Pancreas (tissue), 10 donors: ENCODE measurements around the gene LINC01488. TPM values are rescaled to one million over a fixed set of nuclear protein-coding genes. Genes with fewer than 3 reads are reported as not detected.
A peak's percentile ranks its signal among the peaks of the same experiment; 100 is the strongest.

ENCODE experiments used
- ATAC-seq, 4 donors: fragments of 200-7000 bp; cut with Tn5 transposase; one replicate each; pipeline versions ENCODE4 v1.8.0 to v1.9.1; 2020; ENCODE audit warnings: mild to moderate bottlenecking in 4 of 4, moderate library complexity in 4 of 4
- DNase-seq, 6 donors: peaks; one replicate each; pipeline ENCODE4 v3.0.0-alpha.2; 2020
- FAIRE-seq: peaks from 2 replicates; lab custom pipeline; 2012; peaks lifted over from hg19 to GRCh38; lab: Jason Lieb, UNC
- H3K27ac ChIP-seq, 4 donors: fragments of 200-600 bp; sonication (generic); 1 replicate in 3 of 4; 2 replicates in 1 of 4; pipeline versions ENCODE4 v1.5.0 to v1.8.0; 2020
- H3K27me3 ChIP-seq, 4 donors: fragments of 200-600 bp; one replicate each; pipeline ENCODE4 v1.8.0; 2021
- H3K36me3 ChIP-seq, 3 donors: fragments of 200-600 bp; sonication (generic) in 1 of 3; one replicate each; pipeline versions ENCODE4 v1.5.0 to v1.8.0; 2020 to 2021
- H3K4me1 ChIP-seq, 3 donors: fragments of 200-600 bp; one replicate each; pipeline ENCODE4 v1.8.0; 2021
- H3K4me3 ChIP-seq, 4 donors: fragments of 200-600 bp; sonication (generic) in 2 of 4; one replicate each; pipeline versions ENCODE4 v1.5.0 to v1.8.0; 2020 to 2021
- H3K9me3 ChIP-seq, 4 donors: fragments of 200-600 bp; one replicate each; pipeline ENCODE4 v1.8.0; 2021
- CTCF ChIP-seq, 4 donors: fragments of 200-600 bp; sonication (generic) in 3 of 4; IDR thresholded peaks; one replicate each; pipeline versions ENCODE4 v1.5.0 to v1.8.0; 2021; ENCODE audit warnings: antibody characterized with exemption in 4 of 4
- WGBS, 2 donors: extraction: QIAGEN DNeasy Blood & Tissue Kit; methylation state at CpG; one replicate each; pipeline ENCODE4 v1.1.7; 2013; 5-methylcytosine and 5-hydroxymethylcytosine counted together
- intact Hi-C, 3 donors: fragments of 100-400 bp; cut with DNase I; formaldehyde crosslinking; loops; one replicate each; pipeline versions ENCODE4 v1.11.1 to v1.14.2; 2022
- polyA plus RNA-seq, 2 donors: library from polyadenylated mRNA; stranded (reverse); fragments of 200-250 nt; gene quantifications; one replicate each; pipeline ENCODE4 v1.2.3, GENCODE V29; 2013
- total RNA-seq, 6 donors: library from RNA; stranded (reverse); fragmentation: NEBNext Ultra II Directional in 4 of 6; extraction: Animal tissue kit (Norgen Biotek cat#: 25700) in 4 of 6; gene quantifications; one replicate each; pipeline versions ENCODE4 v1.2.1 to v1.2.4, GENCODE V29; 2021 to 2023
- donor health status: healthy with polysubstance abuse.
- donor health status: DM: no; HTN: no; CAD: no; lungs with moderate emphysema.
- donor health status: DM: no; HTN: no; CAD: no.
- donor health status: control.
- donor health status: control.
- donor health status: Bipolar disorder and iron deficiency.
- donor health status: DM: yes; HTN: yes; CAD: no.
- donor health status: DM: no; HTN: no; CAD: no.
- donor health status: DM: no; HTN: no; CAD: no.
- donor health status: DM: yes; HTN: yes; CAD: no.

The LINC01488 gene
- total and polyA plus RNA-seq, 8 donors, result not detected

GRCh38 chr11:69476509-69476961 lies 4.9 kb upstream of the LINC01488 start:
- H3K36me3 ChIP-seq, result no peaks in the 10 kb centered on the region
- 74 to 85% methylated on average over 16 of the region's 16 CpGs for WGBS, 2 donors
- intact Hi-C loops, result no loop called here
- no peak overlapping the region for H3K4me3 ChIP-seq
- ATAC-seq (no peak), DNase-seq (peak in 2 of 6 donors; percentile 23 to 48), FAIRE-seq (no peak)
- H3K27ac ChIP-seq, result no peak overlapping the region
- no peak for TF ChIP-seq CTCF (IDR thresholded peaks at IDR 0.05)
- H3K4me1 ChIP-seq, result no peaks in the 10 kb centered on the region
- no peaks in the 10 kb centered on the region for H3K9me3 ChIP-seq
- no peaks in the 10 kb centered on the region for H3K27me3 ChIP-seq

GRCh38 chr11:69477086-69477485 lies 4.4 kb upstream of the LINC01488 start:
- peak in 1 of 6 donors; percentile 17 for DNase-seq

GRCh38 chr11:69479591-69480271 lies 1.7 kb upstream of the LINC01488 start:
- intact Hi-C loops, result no loop called here
- 34 to 40% methylated on average over 19 of the region's 19 CpGs for WGBS, 2 donors
- ATAC-seq, result peak; percentile 58 to 83 (median 74)

More at GRCh38 chr11:69477086-69477485, 4.4 kb upstream of the LINC01488 start:
- Histone ChIP-seq H3K4me3 (no peak overlapping the region), H3K4me1 (no peaks in the 10 kb centered on the region), H3K36me3 (no peaks in the 10 kb centered on the region), H3K27me3 (no peaks in the 10 kb centered on the region), H3K9me3 (no peaks in the 10 kb centered on the region), H3K27ac (no peak overlapping the region)
- TF ChIP-seq CTCF (IDR thresholded peaks at IDR 0.05), result no peak
- 75 to 92% methylated on average over 16 of the region's 16 CpGs for WGBS, 2 donors
- intact Hi-C loops, result no loop called here
- FAIRE-seq, result no peak
- no peak for ATAC-seq

GRCh38 chr11:69480547-69481392 lies 693 bp upstream of the LINC01488 start:
- TF ChIP-seq CTCF (IDR thresholded peaks at IDR 0.05), result no peak
- 61 to 62% methylated on average over 13 of the region's 13 CpGs for WGBS, 2 donors
- peak; percentile 47 to 73 (median 60) for ATAC-seq
- H3K4me1 ChIP-seq, result no peaks in the 10 kb centered on the region
- DNase-seq, result peak in 5 of 6 donors; percentile 27 to 67 (median 53)
- no peaks in the 10 kb centered on the region for H3K27me3 ChIP-seq
- no peak overlapping the region for H3K4me3 ChIP-seq
- intact Hi-C loops, result no loop called here
- no peak for FAIRE-seq
- no peaks in the 10 kb centered on the region for H3K9me3 ChIP-seq
- no peaks in the 10 kb centered on the region for H3K36me3 ChIP-seq
- H3K27ac ChIP-seq, result peak overlapping the region in 1 of 4 donors; percentile 27

More at GRCh38 chr11:69479591-69480271, 1.7 kb upstream of the LINC01488 start:
- Histone ChIP-seq H3K4me3 (no peak overlapping the region), H3K9me3 (no peaks in the 10 kb centered on the region), H3K27ac (peak overlapping the region in 1 of 4 donors; percentile 27), H3K27me3 (no peaks in the 10 kb centered on the region), H3K36me3 (no peaks in the 10 kb centered on the region), H3K4me1 (no peaks in the 10 kb centered on the region)
- DNase-seq (peak in 3 of 6 donors; percentile 34 to 61 (median 48)), FAIRE-seq (no peak)
- no peak for TF ChIP-seq CTCF (IDR thresholded peaks at IDR 0.05)
